ENCODE measurements around the gene RASL11A. TPM values are rescaled to one million over a fixed set of nuclear protein-coding genes. Genes with fewer than 3 reads are reported as not detected.

RASL11A gene
- total and polyA plus RNA-seq, 2 of the 8 experiments (the other 6 are each of a cell fraction or from before 2014, with no cell fraction given): 2.9 to 6.8 TPM

DNA sequence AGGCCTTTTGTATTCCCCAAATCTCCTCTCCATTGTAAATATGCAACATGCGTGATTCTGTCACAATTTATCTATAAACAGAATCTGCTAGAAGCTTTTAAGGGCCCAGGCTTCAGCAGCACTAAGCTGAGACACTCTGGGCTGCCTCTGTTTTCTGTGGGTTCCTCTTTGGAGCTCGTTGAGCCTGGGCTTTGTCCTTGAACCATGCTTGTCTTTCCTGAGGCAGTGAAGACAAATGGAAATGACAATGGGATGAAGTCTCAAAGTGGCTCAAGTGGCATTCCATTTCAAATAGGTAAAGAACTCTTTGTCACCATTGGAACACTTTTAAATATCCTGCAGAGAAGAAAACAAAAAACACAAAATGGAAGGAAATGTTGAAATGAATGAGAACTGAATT is 40.3 kb downstream of the RASL11A start:
- Histone ChIP-seq H2BK15ac (ENCODE audit: low read length) (no peak overlapping the region), H3K9me3 (ENCODE audit: insufficient read depth in 2 of 2, low read depth in 1 of 2, low read length in 1 of 2) (no peaks in the 10 kb centered on the region), H3K23me2 (ENCODE audit: low read depth, low read length) (no peaks in the 10 kb centered on the region), H3K79me2 (ENCODE audit: control insufficient read depth in 1 of 2, insufficient read depth in 2 of 2, low read length in 2 of 2) (no peaks in the 10 kb centered on the region), H3K79me1 (ENCODE audit: low read depth, low read length) (no peaks in the 10 kb centered on the region), H3K36me3 (ENCODE audit: control insufficient read depth in 2 of 4, insufficient read depth in 4 of 4, low read length in 3 of 4) (no peaks in the 10 kb centered on the region), H3K4me2 (ENCODE audit: insufficient read depth in 1 of 2, low read depth in 2 of 2, low read length in 2 of 2) (no peak overlapping the region), H3K9ac (replicated peaks in 1 of 4; ENCODE audit: extremely low read depth in 1 of 4, low read depth in 3 of 4, low read length in 3 of 4) (no peak overlapping the region), H2BK5ac (ENCODE audit: low read depth, low read length) (no peak overlapping the region), H4K20me1 (replicated peaks in 1 of 2; ENCODE audit: control insufficient read depth in 1 of 2, insufficient read depth in 2 of 2, low read length in 2 of 2) (no peaks in the 10 kb centered on the region), H3K4me1 (replicated peaks in 1 of 4; ENCODE audit: control insufficient read depth in 3 of 4, insufficient read depth in 4 of 4, low read length in 3 of 4) (peaks cover 0 to 7% (median 0%) of the 10 kb centered on the region in 4 experiments; a peak in 3 of 7 replicates), H3K27me3 (replicated peaks in 1 of 4; ENCODE audit: control insufficient read depth in 3 of 4, extremely low read depth in 1 of 4, insufficient read depth in 3 of 4, low read length in 3 of 4) (no peaks in the 10 kb centered on the region), H2BK20ac (ENCODE audit: low read length) (no peak overlapping the region), H2AK5ac (ENCODE audit: low read depth, low read length) (no peak overlapping the region), H3K4ac (replicated peaks; ENCODE audit: insufficient read length, low read depth, low read length) (no peak overlapping the region), H2BK12ac (ENCODE audit: low read depth, low read length) (no peak overlapping the region), H2BK120ac (replicated peaks; ENCODE audit: low read depth, low read length) (no peak overlapping the region), H3K4me3 (ENCODE audit: extremely low read depth in 1 of 4, insufficient read depth in 2 of 4, low read depth in 3 of 4, low read length in 4 of 4) (no peak overlapping the region), H3K23ac (ENCODE audit: insufficient read length) (no peak overlapping the region), H4K5ac (ENCODE audit: insufficient read length, low read depth, low read length) (no peak overlapping the region), H4K91ac (replicated peaks; ENCODE audit: insufficient read length, low read length) (no peak overlapping the region), H3K18ac (ENCODE audit: extremely low read depth, low read length) (peak overlapping the region; percentile 86; the same call in 1 of the 2 replicates), H3K14ac (ENCODE audit: insufficient read length) (no peak overlapping the region), H4K8ac (ENCODE audit: extremely low read depth, insufficient read depth, low read length) (no peak overlapping the region), H2AFZ (ENCODE audit: low read length) (peak overlapping the region; percentile 85; the same call in 1 of the 2 replicates), H3K56ac (replicated peaks; ENCODE audit: insufficient read length, low read depth, low read length) (no peak overlapping the region), H3K27ac (ENCODE audit: low read depth, low read length) (no peak overlapping the region)
- FAIRE-seq (no peak), DNase-seq (ENCODE audit: low read depth in 1 of 2, low spot score in 2 of 2) (no peak)
- 90% methylated on average over 2 of the region's 2 CpGs; no CpG with 5 or more reads in 1 of the 2 experiments for WGBS, 2 experiments (ENCODE audit: extremely low coverage in 1 of 2, insufficient coverage in 1 of 2, insufficient read length in 1 of 2, insufficient replicate concordance in 2 of 2, low coverage in 1 of 2, low lambda C conversion rate in 2 of 2, missing lambda C conversion rate in 1 of 2)
- ChIA-PET POLR2A (ENCODE audit: partially characterized antibody) (interaction anchor here (1.4 kb wide), 1 partner anchor 56 kb away, joined by 4 read pairs; no protein-coding TSS in a partner anchor), CTCF (ENCODE audit: partially characterized antibody) (interaction anchor here (1.0 to 1.8 kb wide), 4 partner anchors 10 to 365 kb away, joined by 3 to 6 read pairs (median 3); no protein-coding TSS in a partner anchor)
- TF ChIP-seq KDM1A (IDR thresholded peaks at IDR 0.05; ENCODE audit: borderline replicate concordance, low read length) (no peak), NANOG (IDR thresholded peaks at IDR 0.05; ENCODE audit: insufficient read depth, low read depth, low read length, poor library complexity, severe bottlenecking) (no peak), CEBPB (IDR thresholded peaks at IDR 0.05; ENCODE audit: low read depth, low read length) (no peak), EP300 (IDR thresholded peaks at IDR 0.05; ENCODE audit: borderline replicate concordance in 1 of 2, low read depth in 2 of 2, low read length in 2 of 2) (no peak), TBP (IDR thresholded peaks at IDR 0.05; ENCODE audit: low read depth, low read length) (no peak), SIN3A (conservative IDR thresholded peaks at IDR 0.05 in 1 of 2, IDR thresholded peaks at IDR 0.05 in 1 of 2; ENCODE audit: low read depth in 1 of 2, low read length in 2 of 2) (no peak), SP4 (IDR thresholded peaks at IDR 0.05; ENCODE audit: low read length) (no peak), SAP30 (IDR thresholded peaks at IDR 0.05; ENCODE audit: insufficient read depth, insufficient replicate concordance, low read length) (no peak), EGR1 (IDR thresholded peaks at IDR 0.05; ENCODE audit: borderline replicate concordance, low read depth, low read length) (no peak), ATF3 (IDR thresholded peaks at IDR 0.05; ENCODE audit: insufficient read depth, low read depth, low read length) (no peak)
- TF ChIP-seq, protein P1, sequence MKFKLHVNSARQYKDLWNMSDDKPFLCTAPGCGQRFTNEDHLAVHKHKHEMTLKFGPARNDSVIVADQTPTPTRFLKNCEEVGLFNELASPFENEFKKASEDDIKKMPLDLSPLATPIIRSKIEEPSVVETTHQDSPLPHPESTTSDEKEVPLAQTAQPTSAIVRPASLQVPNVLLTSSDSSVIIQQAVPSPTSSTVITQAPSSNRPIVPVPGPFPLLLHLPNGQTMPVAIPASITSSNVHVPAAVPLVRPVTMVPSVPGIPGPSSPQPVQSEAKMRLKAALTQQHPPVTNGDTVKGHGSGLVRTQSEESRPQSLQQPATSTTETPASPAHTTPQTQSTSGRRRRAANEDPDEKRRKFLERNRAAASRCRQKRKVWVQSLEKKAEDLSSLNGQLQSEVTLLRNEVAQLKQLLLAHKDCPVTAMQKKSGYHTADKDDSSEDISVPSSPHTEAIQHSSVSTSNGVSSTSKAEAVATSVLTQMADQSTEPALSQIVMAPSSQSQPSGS (IDR thresholded peaks at IDR 0.05; ENCODE audit: low read length): no peak

Data from H1 (cell line).